Stimulated activated CD8-positive, alpha-beta memory T cell treated with anti-CD3 and anti-CD28 coated beads, Interleukin-2, amount 100 ng/mL, for 48 hours (primary cell): ENCODE measurements around the gene CHST11.

Experiments used
- DNase-seq, 2 donors: peaks; one replicate each; pipeline ENCODE4 v3.0.0-alpha.2; 2020; ENCODE audit warnings: low read depth in 2 of 2

Gene CHST11

DNA sequence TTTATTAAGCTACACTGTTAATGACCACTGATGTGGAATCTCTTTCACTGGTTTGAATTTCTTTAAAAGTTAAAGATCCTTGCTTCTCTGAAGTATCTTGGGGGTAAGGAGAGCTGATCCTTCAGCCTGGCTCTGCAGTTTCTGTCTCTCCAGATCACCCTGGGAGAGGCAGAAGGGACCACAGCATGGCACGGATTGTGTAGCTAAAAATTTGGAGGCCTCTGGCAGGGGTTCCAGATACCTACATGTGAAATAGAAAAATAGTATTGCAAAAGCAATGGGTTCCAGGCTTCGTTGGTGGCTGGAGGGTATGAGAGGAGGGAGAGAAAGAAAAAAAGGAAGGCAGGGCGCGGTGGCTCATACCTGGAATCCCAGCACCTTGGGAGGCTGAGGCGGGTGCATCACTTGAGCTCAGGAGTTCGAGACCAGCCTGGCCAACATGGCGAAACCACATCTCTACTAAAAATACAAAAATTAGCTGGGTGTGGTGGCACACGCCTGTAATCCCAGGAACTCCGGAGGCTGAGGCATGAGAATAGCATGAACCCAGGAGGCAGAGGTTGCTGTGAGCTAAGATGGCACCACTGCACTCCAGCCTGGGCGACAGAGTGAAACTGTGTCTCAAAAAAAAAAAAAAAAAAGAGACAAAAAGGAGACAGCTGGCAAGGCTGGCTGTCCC lies 3.4 kb downstream of the CHST11 start:
- no peak for DNase-seq

DNA sequence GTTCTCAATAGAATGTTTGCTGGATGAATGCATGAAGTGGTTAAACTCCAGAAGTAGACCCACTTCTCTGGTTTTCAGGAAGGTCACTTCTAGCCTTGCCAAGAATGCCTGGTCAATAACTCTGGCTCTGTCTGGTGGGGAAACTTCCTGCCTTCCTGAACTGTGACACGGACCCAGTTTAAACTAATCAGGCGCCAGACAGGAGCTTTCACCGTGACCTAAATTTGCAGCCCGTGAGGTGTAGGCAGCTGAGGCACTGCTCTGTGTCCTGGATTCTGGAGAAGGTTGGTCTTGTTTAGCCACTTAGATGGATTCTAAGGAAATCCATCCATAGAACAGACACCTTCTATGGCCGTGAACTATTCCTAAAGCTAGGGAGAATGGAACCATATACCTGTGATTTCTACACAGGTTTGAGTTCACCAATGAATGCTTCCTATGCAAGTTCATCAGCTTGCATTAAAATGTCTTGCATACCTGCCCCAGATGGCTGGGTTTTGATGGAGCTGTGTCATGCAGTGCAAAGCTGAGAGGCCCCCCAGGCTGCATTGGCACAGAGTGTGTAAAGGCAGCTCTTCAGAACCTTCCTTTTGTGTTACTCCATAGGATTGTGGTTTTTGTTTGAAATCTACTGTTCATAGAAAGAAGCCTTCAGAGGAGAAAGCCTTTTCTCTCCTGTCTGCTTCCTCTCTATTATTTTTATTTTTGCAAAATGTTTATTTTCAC lies 4.4 kb downstream of the CHST11 start:
- no peak for DNase-seq

- DNase-seq, result no peak
Observed at GRCh38 chr12:104462325-104462724, 5.6 kb downstream of the CHST11 start.

- no peak for DNase-seq
Observed at GRCh38 chr12:104462931-104463339, 6.2 kb downstream of the CHST11 start.

DNA sequence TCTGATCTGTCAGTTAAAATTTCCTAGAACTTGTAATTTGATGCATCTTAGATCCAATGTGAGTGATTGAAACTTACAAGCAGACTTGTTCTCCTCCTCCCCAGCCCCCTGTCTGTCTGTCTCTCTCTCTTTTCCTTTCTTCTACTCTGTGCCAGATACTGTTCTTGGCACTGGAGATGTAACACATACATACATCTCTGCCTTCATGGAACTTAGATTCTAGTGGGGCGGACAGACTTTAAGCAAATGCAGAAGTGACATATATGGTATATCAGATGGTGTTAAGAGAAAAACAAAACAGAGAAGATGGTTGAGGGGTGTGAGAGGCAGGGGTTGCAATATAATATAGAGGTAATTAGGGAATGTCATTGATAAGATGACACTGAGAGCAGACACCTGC lies 6.6 kb downstream of the CHST11 start:
- no peak for DNase-seq

GRCh38 chr12:104464899-104465298 lies 8.2 kb downstream of the CHST11 start:
- no peak for DNase-seq

DNA sequence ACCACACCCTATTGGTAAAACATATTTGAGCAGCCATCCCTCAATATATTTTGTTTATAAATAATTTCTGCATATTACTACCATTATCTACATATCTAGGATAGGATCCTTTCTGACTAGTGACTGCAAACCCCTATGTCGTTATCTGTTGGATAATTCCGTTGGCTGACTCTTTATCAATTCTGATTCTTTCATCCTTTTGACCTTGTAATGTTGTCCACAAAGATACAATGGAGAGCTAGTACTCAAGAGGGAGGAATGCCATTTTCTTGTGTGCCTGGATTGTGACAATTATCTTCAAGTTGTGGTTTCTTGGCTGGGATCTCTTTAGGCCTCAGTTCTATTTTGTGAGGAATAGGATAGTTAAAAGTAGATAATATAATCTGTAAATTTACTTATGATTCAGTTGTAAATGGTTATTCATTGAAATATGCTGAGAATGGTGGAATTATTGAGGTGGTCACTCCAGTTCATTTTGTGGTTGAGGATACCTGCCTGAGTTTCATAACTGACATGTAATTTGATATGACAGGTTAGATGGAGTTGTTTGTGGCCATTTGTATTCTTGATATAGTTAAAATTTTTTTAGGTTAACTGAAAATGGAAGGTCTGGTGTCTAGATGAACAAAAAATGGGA lies 10.1 kb downstream of the CHST11 start:
- DNase-seq, result no peak

DNA sequence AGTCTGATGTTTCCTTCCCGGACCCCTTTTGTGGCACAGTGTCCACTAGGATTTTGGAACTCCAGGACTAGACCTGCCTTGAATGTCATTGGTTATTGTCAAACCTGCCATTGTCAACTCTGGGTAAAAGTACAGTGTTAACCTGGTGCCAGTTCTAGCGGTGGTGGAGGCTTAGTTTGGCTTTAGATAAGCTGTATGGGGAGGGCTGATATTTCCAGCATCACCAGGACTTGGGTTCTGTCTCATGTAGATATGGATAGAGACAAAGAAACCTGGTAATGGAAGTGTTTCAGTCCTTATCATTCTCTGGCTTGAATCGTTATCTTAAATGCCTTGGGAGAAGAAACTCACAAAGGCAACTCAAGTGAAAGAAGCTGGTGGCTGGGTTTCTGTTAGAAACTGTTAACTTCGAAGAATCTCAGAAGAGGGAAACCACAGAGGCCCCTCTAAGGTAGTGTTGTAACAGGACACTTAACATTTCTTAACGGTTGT lies 10.6 kb downstream of the CHST11 start:
- DNase-seq, result no peak

DNA sequence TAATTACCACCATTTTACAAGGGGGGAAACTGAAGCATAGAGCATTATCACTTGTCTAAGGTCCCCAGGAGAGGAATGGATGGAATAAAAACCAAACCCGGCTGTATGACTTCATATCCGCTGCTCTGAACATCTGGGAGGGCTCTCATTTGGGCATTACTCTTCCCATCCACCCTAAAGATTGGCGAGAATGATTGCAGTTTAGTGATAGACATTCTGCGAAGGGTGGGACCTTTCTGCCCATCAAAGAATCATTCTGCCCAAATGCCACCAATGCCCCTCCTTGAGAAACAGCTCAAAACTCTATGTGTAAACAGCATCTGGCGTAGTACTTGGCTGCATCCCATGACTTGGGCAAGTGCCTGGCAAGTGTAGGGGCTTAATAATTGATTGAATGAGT lies 11.6 kb downstream of the CHST11 start:
- no peak for DNase-seq

DNA sequence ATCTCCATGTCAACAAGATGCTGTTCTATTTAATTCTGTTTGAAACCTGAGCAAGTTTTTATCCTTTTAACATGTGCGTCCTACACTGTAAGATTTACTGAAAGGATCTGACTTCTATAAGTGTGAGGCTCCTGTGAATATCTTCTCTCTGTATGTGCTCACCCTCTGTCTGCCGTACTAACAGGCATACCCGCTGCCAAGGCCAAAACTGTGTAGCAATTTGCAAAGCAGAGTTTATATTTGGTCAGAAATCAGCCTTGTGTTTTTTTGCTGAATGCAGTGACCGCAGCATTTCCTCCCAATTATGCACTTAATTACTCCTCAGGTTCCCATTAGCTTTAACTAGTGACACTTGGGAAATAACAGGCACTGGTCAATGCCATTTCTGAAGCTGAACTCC lies 12.3 kb downstream of the CHST11 start:
- DNase-seq, result no peak

GRCh38 chr12:104469523-104469922 lies 12.8 kb downstream of the CHST11 start:
- no peak for DNase-seq

- DNase-seq, result no peak
Observed at GRCh38 chr12:104470521-104470920, 13.8 kb downstream of the CHST11 start.

DNA sequence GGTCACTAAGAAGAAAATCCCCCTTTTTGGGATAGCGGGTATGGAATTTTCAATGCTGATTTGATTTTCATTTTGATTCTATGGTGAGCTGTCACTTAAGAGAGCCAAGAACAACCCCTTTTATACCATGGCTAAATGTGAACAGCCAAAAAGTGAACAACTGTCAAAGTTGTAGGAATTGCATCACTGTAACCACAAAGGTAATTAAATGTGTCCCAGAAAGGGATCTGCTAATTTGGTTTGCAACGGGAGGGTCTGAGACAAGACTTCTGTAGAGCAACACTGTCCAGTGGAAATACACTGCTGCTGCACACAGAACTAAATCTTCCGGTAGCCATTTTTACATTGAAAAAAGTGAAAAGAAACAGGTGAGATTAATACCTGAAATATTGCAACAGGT lies 14.6 kb downstream of the CHST11 start:
- no peak for DNase-seq

- no peak for DNase-seq
Observed at GRCh38 chr12:104472748-104473147, 16.0 kb downstream of the CHST11 start.

GRCh38 chr12:104473374-104473983 lies 16.7 kb downstream of the CHST11 start:
- no peak for DNase-seq

GRCh38 chr12:104475271-104475670 lies 18.5 kb downstream of the CHST11 start:
- no peak for DNase-seq

GRCh38 chr12:104477510-104478390 lies 21.0 kb downstream of the CHST11 start:
- no peak for DNase-seq

- no peak for DNase-seq
Observed at GRCh38 chr12:104478396-104479122, 21.8 kb downstream of the CHST11 start.

GRCh38 chr12:104479123-104479662 lies 22.4 kb downstream of the CHST11 start:
- DNase-seq, result no peak

- no peak for DNase-seq
Observed at GRCh38 chr12:104480012-104480411, 23.3 kb downstream of the CHST11 start.
